Neural cell (in vitro differentiated cells): ENCODE data around the gene MDFIC. TPM values are rescaled to one million over a fixed set of nuclear protein-coding genes. Genes with fewer than 3 reads are reported as not detected.

Experiments used
- H2AFZ ChIP-seq: fragments of 200-600, 300-800 bp; sonication (generic), shearing (Covaris generic); 2 replicates; pipeline ENCODE4 v1.6.0; 2014; ENCODE audit warnings: low read depth, mild to moderate bottlenecking, antibody characterized with exemption, low read length, moderate library complexity
- H3F3A ChIP-seq: fragments of 200-600 bp; shearing (Covaris generic); 2 replicates; pipeline ENCODE4 v1.6.1; 2016; ENCODE audit warnings: mild to moderate bottlenecking, moderate library complexity, mixed read lengths, antibody characterized with exemption, low read length; ENCODE audit not compliant: insufficient read depth, poor library complexity, severe bottlenecking
- H3K27ac ChIP-seq: fragments of 200-600, 300-800 bp; sonication (generic), shearing (Covaris generic); 2 replicates; pipeline ENCODE4 v1.5.1; 2014; ENCODE audit warnings: mild to moderate bottlenecking, low read length, moderate library complexity
- H3K27me3 ChIP-seq: fragments of 300-800, 200-600 bp; sonication (generic), shearing (Covaris generic); 2 replicates; pipeline ENCODE4 v1.6.0; 2014; ENCODE audit warnings: mild to moderate bottlenecking, low read depth, low read length, moderate library complexity; ENCODE audit not compliant: insufficient read depth
- H3K36me3 ChIP-seq: fragments of 300-800, 200-600 bp; sonication (generic), shearing (Covaris generic); 2 replicates; pipeline ENCODE4 v1.5.1; 2014; ENCODE audit warnings: mild to moderate bottlenecking, antibody characterized with exemption, low read length, moderate library complexity; ENCODE audit not compliant: insufficient read depth
- H3K4me2 ChIP-seq: fragments of 300-800, 200-600 bp; sonication (generic), shearing (Covaris generic); 2 replicates; pipeline ENCODE4 v1.6.0; 2014; ENCODE audit warnings: mild to moderate bottlenecking, low read length
- H3K4me3 ChIP-seq: fragments of 300-800, 200-600 bp; sonication (generic), shearing (Covaris generic); 2 replicates; pipeline ENCODE4 v1.5.1; 2014; ENCODE audit warnings: mild to moderate bottlenecking, low read length, moderate library complexity
- H3K79me2 ChIP-seq: fragments of 200-600 bp; shearing (Covaris generic); replicated peaks from 2 replicates; pipeline ENCODE4 v1.6.0; 2014; ENCODE audit warnings: mild to moderate bottlenecking, low read length, moderate library complexity; ENCODE audit not compliant: insufficient read depth
- H3K9ac ChIP-seq: fragments of 300-800, 200-600 bp; sonication (generic), shearing (Covaris generic); 2 replicates; pipeline ENCODE4 v1.6.1; 2016; ENCODE audit warnings: mild to moderate bottlenecking, low read length, mixed read lengths
- H3K9me2 ChIP-seq: fragments of 200-600 bp; shearing (Covaris generic); 2 replicates; pipeline ENCODE4 v1.6.1; 2016; ENCODE audit warnings: mild to moderate bottlenecking, low read length, mixed read lengths; ENCODE audit not compliant: insufficient read depth
- H3K9me3 ChIP-seq: fragments of 200-600, 300-800 bp; sonication (generic), shearing (Covaris generic); 2 replicates; pipeline ENCODE4 v1.6.1; 2016; ENCODE audit warnings: mild to moderate bottlenecking, mixed run types, low read length, moderate library complexity, mixed read lengths
- H4K20me1 ChIP-seq: fragments of 200-600 bp; shearing (Covaris generic); 2 replicates; pipeline ENCODE4 v1.6.1; 2016; ENCODE audit warnings: mild to moderate bottlenecking, mixed run types; ENCODE audit not compliant: insufficient read depth
- CTCF ChIP-seq: fragments of 450-650 bp; IDR thresholded peaks from 2 replicates; pipeline ENCODE4 v1.5.1; 2014; ENCODE audit warnings: antibody characterized with exemption, mild to moderate bottlenecking, moderate library complexity; ENCODE audit not compliant: poor library complexity, severe bottlenecking
- EP300 ChIP-seq: fragments of 450-650 bp; conservative IDR thresholded peaks from 2 replicates; pipeline ENCODE4 v1.6.1; 2014; ENCODE audit warnings: antibody characterized with exemption, mild to moderate bottlenecking, moderate library complexity; ENCODE audit not compliant: poor library complexity, severe bottlenecking
- EZH2 ChIP-seq: fragments of 200-600, 300-800 bp; shearing (Covaris generic), sonication (generic); IDR thresholded peaks from 2 replicates; pipeline ENCODE4 v1.6.1; 2014; ENCODE audit warnings: antibody characterized with exemption, low read length, borderline replicate concordance, mild to moderate bottlenecking; ENCODE audit not compliant: insufficient read depth, poor library complexity, severe bottlenecking
- MXI1 ChIP-seq: fragments of 450-650 bp; conservative IDR thresholded peaks from 2 replicates; pipeline ENCODE4 v1.6.1; 2014; ENCODE audit warnings: antibody characterized with exemption, mild to moderate bottlenecking; ENCODE audit not compliant: poor library complexity, severe bottlenecking
- POLR2AphosphoS5 ChIP-seq: IDR thresholded peaks from 2 replicates; pipeline ENCODE4 v1.6.1; 2012
- RAD21 ChIP-seq: fragments of 450-650 bp; conservative IDR thresholded peaks from 2 replicates; pipeline ENCODE4 v1.6.1; 2014; ENCODE audit warnings: antibody characterized with exemption, mild to moderate bottlenecking, moderate library complexity
- REST ChIP-seq: IDR thresholded peaks from 2 replicates; pipeline ENCODE4 v1.6.1; 2012; ENCODE audit warnings: borderline replicate concordance
- SMC3 ChIP-seq: fragments of 450-650 bp; conservative IDR thresholded peaks from 2 replicates; pipeline ENCODE4 v1.6.1; 2014; ENCODE audit warnings: antibody characterized with exemption, mild to moderate bottlenecking, moderate library complexity; ENCODE audit not compliant: poor library complexity
- TAF1 ChIP-seq: IDR thresholded peaks from 2 replicates; pipeline ENCODE4 v1.6.1; 2012; ENCODE audit warnings: low read depth
- polyA plus RNA-seq: library from polyadenylated mRNA; depleted of rRNA; stranded (reverse); fragments of >200 nt; gene quantifications from 2 replicates; pipeline ENCODE4 v1.2.3, GENCODE V29; 2014

The MDFIC gene
- polyA plus RNA-seq, 1 donor from 2014 or later = 0.85 TPM

DNA sequence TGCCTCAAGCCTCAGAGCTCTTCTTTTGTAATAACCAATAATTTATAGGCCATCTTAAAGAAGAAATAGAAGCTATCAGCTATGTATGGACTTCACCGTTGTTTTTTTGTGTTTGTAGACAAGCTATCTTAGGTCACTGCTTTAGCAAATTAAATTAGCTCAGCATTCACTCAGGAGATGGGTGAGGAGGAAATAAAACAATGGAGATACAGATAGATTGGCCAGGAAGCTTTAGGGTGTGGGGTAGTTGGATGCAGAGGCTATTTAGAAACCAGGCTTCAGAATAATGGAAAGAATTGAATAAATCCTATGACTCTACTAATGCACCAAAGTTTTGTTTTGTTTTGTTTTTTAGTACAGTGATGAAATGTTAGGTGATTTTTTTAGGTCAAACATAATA lies 66.1 kb downstream of the MDFIC start:
- Histone ChIP-seq H3K4me3 (no peak overlapping the region), H3F3A (no peaks in the 10 kb centered on the region), H3K9ac (no peak overlapping the region), H2AFZ (no peak overlapping the region), H3K79me2 (no peaks in the 10 kb centered on the region), H3K27ac (no peak overlapping the region), H3K4me2 (no peak overlapping the region), H3K9me3 (no peaks in the 10 kb centered on the region), H4K20me1 (no peaks in the 10 kb centered on the region), H3K9me2 (no peaks in the 10 kb centered on the region), H3K27me3 (no peaks in the 10 kb centered on the region), H3K36me3 (no peaks in the 10 kb centered on the region)
- TF ChIP-seq SMC3 = no peak
- no peak for TF ChIP-seq TAF1
- TF ChIP-seq CTCF = no peak
- TF ChIP-seq MXI1 = no peak
- no peak for TF ChIP-seq POLR2AphosphoS5
- TF ChIP-seq REST = no peak
- TF ChIP-seq RAD21 = no peak
- no peak for TF ChIP-seq EZH2
- no peak for TF ChIP-seq EP300

DNA sequence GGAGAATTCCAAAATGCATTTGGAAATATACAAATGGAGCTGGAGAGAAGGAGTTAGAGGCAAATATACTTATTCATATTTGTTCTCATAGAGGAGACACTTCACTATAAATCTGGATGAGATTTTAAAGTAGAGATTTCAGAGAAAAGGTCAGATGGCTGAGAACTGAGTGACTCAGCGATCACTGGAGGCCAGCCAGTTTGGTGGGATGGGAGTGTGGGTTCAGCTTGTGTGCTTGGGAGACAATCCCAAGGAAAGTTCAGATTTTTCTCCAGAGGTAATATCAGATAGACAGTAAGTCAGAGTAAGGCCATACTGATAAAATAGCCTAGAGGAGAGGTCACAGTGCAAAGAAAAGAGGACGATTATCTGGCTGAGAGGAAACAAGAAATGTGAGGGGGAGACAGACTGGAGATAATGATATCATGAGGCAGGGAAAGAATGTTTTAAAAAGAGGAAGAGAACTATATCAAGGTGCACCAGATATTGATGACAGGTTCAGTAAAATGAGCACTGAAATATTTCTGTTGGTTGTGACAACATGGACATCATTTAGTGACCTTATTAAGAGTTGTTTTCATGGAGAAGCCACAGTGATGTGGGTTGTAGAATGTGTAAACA lies 67.0 kb downstream of the MDFIC start:
- Histone ChIP-seq H3K4me2 (no peak overlapping the region), H3K79me2 (no peaks in the 10 kb centered on the region), H4K20me1 (no peaks in the 10 kb centered on the region), H3F3A (no peaks in the 10 kb centered on the region), H3K27ac (no peak overlapping the region), H3K27me3 (no peaks in the 10 kb centered on the region), H3K4me3 (no peak overlapping the region), H3K36me3 (no peaks in the 10 kb centered on the region), H3K9ac (no peak overlapping the region), H2AFZ (no peak overlapping the region), H3K9me2 (no peaks in the 10 kb centered on the region), H3K9me3 (no peaks in the 10 kb centered on the region)
- TF ChIP-seq RAD21 = no peak
- TF ChIP-seq REST = no peak
- no peak for TF ChIP-seq SMC3
- no peak for TF ChIP-seq MXI1
- no peak for TF ChIP-seq POLR2AphosphoS5
- no peak for TF ChIP-seq CTCF
- no peak for TF ChIP-seq TAF1
- no peak for TF ChIP-seq EZH2
- no peak for TF ChIP-seq EP300
